Frontal cortex (tissue), 4 donors: ENCODE results near the gene BSCL2. TPM values are rescaled to one million over a fixed set of nuclear protein-coding genes. Genes with fewer than 3 reads are reported as not detected.
"Not testable (repeated sequence)": the region's sequence is repeated elsewhere in the genome, so short reads cannot be mapped to it uniquely, and the experiment has no call there.

Experiments used
- DNase-seq, 2 donors: peaks; one replicate each; pipeline ENCODE4 v3.0.0; 2012; ENCODE audit warnings: low spot score in 2 of 2
- FAIRE-seq: peaks from 2 replicates; lab custom pipeline; 2012; peaks lifted over from hg19 to GRCh38; lab: Jason Lieb, UNC
- total RNA-seq: library from RNA; depleted of rRNA; stranded (reverse); fragments of >200 nt; gene quantifications from one replicate; pipeline ENCODE4 v1.2.3, GENCODE V29; 2014
- donor health status: control.
- donor health status: control.
- donor health status: control.

The BSCL2 gene
- total RNA-seq: 149 TPM

DNA sequence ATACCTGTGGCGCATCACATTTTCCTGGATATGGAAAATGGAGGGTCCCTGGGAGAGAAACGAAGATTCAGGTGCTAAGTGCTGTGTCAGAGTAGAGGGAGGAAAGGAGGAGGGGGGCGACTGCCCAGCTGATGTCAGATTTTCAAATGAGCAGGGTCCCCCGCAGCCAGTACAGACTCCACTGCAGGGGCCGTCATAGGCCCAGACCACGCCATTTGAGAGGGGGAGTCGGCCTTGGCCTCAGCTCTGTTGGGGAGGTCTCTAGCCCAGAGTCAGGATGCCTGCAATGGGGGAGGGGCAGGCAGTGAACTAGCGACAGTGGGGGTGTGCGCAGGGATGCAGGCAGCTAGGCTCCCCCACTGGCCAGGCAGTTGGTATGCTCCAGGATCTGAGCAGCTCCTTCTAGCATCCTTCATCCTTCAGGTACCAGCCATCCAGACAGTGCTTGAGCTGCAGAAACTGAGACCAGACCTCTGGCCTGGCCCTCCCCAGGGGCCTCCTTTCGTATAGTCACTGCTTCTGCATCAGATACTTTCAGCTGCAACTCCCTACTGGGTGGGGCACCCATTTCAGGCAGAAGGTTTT, at the start of gene BSCL2, which contains the start of gene GNG3:
Gene BSCL2, minus strand, starts transcription at position 148 of the 585 bp plus-strand sequence. CDS start 229 bp downstream, outside the sequence.
Gene GNG3, plus strand, starts transcription at position 400 of the 585 bp plus-strand sequence. CDS start 620 bp downstream, outside the sequence.
- DNase-seq (peak; percentile 39 to 53), FAIRE-seq (no peak)

GRCh38 chr11:62755086-62755615, 47.9 kb upstream of the BSCL2 start:
- FAIRE-seq (no peak), DNase-seq (no peak)

DNA sequence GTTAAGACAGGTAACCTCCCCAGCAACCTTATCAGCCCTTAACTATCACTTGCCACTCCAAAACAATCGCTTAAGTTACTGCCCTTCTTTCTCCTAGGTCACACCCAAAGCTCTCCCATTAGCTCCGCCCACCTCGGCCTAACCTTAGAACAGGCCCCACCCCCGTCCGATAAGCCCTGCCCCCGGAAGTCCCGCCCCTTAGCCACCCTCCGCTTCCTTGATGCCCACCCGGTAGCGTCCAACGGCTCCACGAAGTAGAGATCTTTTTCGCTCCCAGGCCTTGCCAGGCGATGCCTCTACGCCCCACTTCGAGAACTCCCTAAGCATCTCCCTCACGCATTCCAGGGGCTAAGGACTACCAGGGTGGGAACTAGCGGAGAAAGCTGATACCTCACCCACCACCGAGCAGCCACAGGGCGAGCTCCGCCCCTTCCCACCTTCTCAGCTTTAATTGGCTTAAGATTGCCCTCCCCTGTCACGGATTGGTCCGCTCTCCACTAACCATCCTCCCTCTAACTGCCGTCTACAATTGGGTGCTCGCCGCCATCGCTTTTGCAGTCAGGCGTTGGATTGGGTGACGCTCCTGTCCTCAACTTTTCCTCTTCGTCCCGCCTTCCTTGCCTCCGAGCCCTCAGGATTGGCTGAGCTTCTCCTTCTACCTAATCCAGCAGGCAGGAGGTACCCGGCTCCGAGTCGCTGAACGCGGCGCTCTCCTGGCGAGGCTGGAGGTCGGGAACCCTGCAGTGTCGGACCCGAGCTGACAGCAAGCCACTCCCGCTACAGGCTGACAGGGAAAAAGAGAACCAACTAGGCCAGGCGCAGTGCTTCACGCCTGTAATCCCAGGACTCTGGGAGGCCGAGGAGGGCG, 46.7 kb upstream of the BSCL2 start, which contains the start of gene ZBTB3:
Gene ZBTB3, minus strand, starts transcription at position 425 of the 868 bp plus-strand sequence. CDS start 496 bp downstream, outside the sequence.
- DNase-seq (peak; percentile 79 to 93), FAIRE-seq (peak; percentile 36)

DNA sequence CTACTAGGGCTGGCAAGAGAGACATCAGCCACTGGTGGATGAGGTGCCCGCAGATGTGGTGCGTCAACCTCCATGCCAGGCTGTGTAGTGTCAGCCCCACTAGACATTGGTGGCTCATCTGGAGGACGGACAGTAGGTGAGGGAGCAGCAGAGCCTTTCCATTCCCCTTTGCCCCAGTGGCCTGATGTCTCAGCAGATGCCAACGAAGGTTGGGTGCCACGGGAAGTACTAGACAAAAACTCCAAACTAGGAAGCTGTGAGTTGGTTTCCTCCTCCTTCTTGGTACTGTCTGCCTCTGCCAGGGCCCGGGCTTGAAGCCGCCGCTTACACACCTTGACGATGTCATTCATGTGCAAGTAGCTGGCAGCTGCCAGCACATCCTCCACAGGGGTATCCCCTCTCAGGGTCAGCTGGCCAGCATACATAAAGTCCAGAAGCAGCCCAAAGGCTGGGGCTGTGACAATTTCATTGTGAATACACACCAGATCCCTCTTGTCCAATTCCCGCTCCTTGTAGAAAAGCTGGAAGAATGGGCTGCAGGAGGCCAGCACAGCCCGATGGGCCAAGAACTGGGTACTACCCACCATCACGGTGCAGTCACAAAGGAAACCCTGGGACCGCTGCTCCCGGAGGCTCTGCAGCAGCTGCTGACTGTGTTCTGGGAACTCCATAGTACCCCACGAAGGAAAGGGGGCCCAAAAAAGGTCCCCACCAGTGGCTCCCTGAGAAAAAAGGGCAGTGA, 45.9 kb upstream of the BSCL2 start:
- no peak for DNase-seq
- FAIRE-seq: no peak

DNA sequence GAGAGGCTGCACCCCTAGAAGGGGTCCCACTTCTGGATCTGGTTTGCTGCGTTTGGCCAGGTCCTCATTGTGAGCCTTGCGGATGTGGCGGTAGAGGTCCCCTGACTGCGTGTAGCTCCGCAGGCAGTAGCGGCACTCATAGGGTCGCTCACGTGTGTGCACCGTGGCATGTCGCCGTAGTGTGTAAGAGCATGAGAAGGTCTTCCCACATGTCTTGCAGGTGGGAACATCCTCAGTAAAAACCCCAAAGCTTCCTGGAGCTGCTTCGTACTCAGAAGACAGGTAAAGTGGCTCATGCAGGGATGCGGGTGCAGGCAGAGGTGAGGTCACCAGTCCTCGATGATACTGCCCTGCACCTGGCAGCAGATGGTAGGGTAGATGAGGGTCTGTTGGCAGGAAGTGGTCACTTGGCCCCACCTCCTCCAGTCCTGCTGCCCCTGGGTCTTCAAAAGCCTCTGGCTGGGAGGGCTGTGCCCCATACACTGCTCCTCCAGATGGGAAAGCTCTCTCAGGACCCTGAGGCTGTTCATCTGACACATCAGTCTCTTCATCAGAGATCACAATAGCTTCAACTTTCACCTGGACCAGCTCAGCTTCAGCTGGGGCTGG, 45.1 kb upstream of the BSCL2 start:
- DNase-seq: no peak
- no peak for FAIRE-seq

DNA sequence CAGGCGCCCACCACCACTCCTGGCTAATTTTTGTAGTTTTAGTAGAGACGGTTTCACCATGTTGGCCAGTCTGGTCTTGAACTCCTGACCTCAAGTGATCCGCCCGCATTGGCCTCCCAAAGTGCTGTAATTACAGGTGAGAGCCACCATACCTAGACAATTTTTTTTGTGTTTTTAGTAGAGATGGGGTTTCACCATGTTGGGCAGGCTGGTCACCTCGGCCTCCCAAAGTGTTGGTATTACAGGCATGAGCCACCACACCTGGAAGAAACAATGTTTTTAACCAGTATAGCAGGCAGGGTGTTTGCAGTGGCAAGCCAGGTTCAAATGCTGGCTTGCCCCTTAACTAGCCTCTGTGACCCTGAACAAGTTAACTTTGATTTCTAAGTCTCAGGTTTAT, 42.7 kb upstream of the BSCL2 start:
- not testable (repeated sequence) for FAIRE-seq, DNase-seq

- no peak for DNase-seq
These were observed 40.4 kb upstream of the BSCL2 start for GRCh38 chr11:62747475-62748160.

DNA sequence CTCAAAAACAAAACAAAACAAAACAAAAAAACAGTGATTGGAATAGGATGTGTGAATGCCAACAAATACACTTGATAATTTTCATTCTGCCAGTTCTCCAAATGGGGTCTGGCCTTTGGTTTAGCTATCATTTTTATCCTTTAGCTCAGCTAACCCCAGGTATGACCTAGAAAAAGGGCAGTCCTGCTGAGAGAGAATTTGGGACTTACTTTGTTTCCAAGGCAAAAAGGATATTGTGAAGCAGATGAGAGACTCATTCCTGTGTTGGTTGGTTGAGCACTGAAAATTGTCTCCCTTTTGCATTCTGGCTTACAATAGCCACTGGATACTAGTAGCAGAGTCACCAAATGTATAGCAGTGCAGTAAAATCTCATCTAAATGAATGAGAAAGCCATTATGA, 30.0 kb upstream of the BSCL2 start:
- DNase-seq (no peak), FAIRE-seq (no peak)

More at GRCh38 chr11:62747475-62748160, 40.4 kb upstream of the BSCL2 start:
- no peak for FAIRE-seq

DNA sequence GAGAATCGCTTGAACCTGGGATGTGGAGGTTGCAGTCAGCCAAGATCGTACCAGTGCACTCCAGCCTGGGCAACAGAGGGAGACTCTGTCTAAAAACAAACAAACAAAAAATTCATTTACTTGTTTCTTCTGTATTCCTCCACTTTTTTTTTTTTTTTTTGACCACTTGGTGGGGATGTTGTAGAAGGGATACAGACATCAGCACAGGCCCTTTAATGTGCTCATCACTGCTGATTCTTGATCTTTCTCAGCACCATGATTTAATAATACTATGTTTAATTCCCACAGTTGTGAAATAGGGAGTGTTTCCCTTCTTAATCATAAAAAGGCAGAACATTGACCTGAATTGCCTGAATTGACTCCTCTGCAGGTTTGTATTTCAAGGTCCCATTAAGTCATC, 25.6 kb upstream of the BSCL2 start:
- FAIRE-seq (no peak), DNase-seq (no peak)

- FAIRE-seq, DNase-seq: not testable (repeated sequence)
These were observed 22.9 kb upstream of the BSCL2 start for GRCh38 chr11:62730076-62730475.

GRCh38 chr11:62728171-62728988, 21.2 kb upstream of the BSCL2 start, which contains the start of gene TTC9C:
TSS of gene TTC9C (plus strand) at chr11:62728486. CDS start at chr11:62728849, 363 bp downstream.
- DNase-seq: peak; percentile 73 to 75
- FAIRE-seq: no peak

GRCh38 chr11:62727872-62728170, 20.6 kb upstream of the BSCL2 start:
- DNase-seq (peak; percentile 83 to 84), FAIRE-seq (peak; percentile 33)

DNA sequence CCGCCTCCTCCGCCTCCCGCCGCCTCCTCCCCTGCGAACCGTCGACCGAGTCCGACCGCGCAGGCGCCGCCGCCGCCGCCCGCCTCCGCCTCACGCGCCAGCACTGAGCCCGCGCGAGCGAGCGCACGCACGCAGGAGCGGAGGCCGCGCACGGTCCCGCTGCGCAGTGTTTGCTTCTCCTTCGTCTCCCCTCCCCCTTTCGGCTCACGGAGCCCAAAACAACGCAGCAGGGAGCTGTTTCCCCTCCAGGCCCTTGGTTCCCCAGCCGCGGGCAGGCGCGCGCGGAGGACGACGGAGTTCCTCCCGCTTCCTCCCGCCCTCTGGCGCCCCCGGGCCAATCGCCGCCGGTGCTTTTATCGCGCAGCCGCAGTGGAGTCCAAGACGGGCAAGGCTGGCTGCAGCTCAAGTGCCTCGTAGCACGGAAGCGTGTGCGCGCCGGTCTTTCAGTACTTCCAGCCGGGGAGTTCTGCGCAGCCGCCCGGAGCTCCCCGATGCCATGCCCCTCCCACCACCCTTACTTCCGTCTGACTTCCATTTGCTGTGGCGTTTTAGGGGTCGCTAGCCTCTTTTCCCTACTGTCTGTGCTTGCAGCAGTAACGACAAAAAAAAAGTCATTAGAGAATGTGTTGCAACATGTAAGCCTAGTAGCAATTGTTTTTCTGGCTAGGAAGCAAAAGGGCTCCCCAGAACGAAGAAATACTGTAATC, 20.1 kb upstream of the BSCL2 start, which contains the start of gene HNRNPUL2:
Gene HNRNPUL2, minus strand, starts transcription at position 293 of the 707 bp plus-strand sequence. CDS start 301 bp downstream, outside the sequence.
- no peak for FAIRE-seq
- peak; percentile 93 to 96 for DNase-seq

DNA sequence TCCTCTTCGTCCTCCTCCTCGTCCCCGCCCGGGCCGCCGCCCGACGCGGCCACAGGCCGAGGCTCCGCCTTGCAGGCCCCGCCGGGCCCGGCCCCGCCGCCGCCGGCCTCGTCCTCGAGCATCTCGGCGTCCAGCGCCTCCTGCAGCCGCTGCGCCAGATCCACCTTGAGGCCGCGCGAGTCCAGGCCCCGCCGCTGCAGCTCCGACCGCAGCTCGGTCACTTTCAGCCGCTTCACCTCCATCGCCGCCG, 19.6 kb upstream of the BSCL2 start:
- DNase-seq (peak in 1 of 2 donors; percentile 78), FAIRE-seq (no peak)

- DNase-seq: no peak
- no peak for FAIRE-seq
These were observed 19.1 kb upstream of the BSCL2 start for GRCh38 chr11:62726156-62726914.

DNA sequence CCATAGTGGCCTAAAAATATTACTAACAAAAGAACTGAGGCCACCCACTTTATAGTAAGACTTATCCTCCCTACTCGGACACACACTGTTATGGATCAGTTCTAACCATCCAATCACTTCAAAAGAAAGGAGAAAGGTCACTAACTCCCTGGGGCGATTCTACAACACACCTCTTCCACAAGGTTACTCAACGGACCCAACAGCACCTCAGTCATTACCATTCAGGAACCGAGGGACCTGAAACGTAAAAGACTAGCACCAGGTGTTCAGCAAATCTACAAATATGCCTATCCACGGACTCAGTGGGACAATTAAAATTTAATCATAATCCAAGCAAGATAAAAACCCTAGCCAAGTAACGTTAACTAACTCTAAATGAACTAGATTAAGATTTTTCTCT, 18.4 kb upstream of the BSCL2 start:
- DNase-seq (no peak), FAIRE-seq (no peak)

DNA sequence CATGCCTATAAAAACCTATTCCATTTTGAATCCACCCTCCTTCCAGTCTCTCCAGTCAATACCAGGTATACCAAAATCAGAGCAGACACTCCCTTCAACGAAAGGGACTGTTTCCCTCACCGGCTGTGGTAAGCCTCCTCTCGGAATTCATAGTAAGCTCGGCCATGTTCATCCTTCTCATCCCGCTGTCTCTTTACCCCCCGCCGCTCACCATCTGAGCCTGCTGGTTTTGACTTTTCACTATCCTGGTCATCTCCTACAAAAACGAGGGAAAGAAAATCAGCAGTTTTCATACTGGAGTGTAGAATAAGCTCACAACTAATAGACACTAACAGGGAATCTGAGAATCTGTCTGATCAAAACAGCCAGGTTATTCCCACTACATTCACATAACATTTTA, 16.9 kb upstream of the BSCL2 start:
- DNase-seq (no peak), FAIRE-seq (no peak)
